CD8-positive, alpha-beta memory T cell (primary cell): ENCODE data around the gene PDZRN4. TPM values are rescaled to one million over a fixed set of nuclear protein-coding genes. Genes with fewer than 3 reads are reported as not detected.

Experiments used
- CTCF ChIA-PET: fragments of 350-600 bp; sonication (Branson Sonifier 250); formaldehyde crosslinking; loops from one replicate; lab custom pipeline; 2021; ENCODE audit warnings: antibody characterized with exemption; lab: Charles Lee
- POLR2A ChIA-PET: fragments of 350-600 bp; sonication (Branson Sonifier 250); formaldehyde crosslinking; loops from one replicate; lab custom pipeline; 2021; ENCODE audit warnings: antibody characterized with exemption; lab: Charles Lee
- DNase-seq, 5 donors: peaks; one replicate each; pipeline versions ENCODE4 v3.0.0 to v3.0.0-alpha.2; 2020 to 2022; ENCODE audit warnings: mixed read lengths in 1 of 5
- H3K27ac ChIP-seq: one replicate; pipeline ENCODE4 v1.7.0; 2013; ENCODE audit warnings: low read depth, mild to moderate bottlenecking, low read length, moderate library complexity
- H3K27me3 ChIP-seq: 2 replicates; pipeline ENCODE4 v1.7.0; 2013; ENCODE audit warnings: low read length, mild to moderate bottlenecking; ENCODE audit not compliant: insufficient read depth, poor library complexity, severe bottlenecking
- H3K36me3 ChIP-seq: 2 replicates; pipeline ENCODE4 v1.7.0; 2013; ENCODE audit warnings: mild to moderate bottlenecking, low read length, moderate library complexity; ENCODE audit not compliant: insufficient read depth
- H3K4me1 ChIP-seq: 2 replicates; pipeline ENCODE4 v1.7.0; 2013; ENCODE audit warnings: mild to moderate bottlenecking, low read length, moderate library complexity; ENCODE audit not compliant: insufficient read depth
- H3K4me3 ChIP-seq: 2 replicates; pipeline ENCODE4 v1.7.0; 2013; ENCODE audit warnings: mild to moderate bottlenecking, low read length
- H3K9me3 ChIP-seq: 2 replicates; pipeline ENCODE4 v1.7.0; 2013; ENCODE audit warnings: mild to moderate bottlenecking, low read length
- H3K27ac Mint-ChIP-seq, 8 donors: one replicate each; pipeline ENCODE4 v1.8.0; 2020 to 2021; ENCODE audit warnings: mixed read lengths in 8 of 8, mild to moderate bottlenecking in 6 of 8, inconsistent platforms in 3 of 8, moderate library complexity in 3 of 8
- H3K27me3 Mint-ChIP-seq, 2 donors: one replicate each; pipeline ENCODE4 v1.8.0; 2020 to 2021; ENCODE audit warnings: mixed read lengths in 2 of 2, mild to moderate bottlenecking in 1 of 2, moderate library complexity in 1 of 2
- H3K36me3 Mint-ChIP-seq, 3 donors: one replicate each; pipeline ENCODE4 v1.8.0; 2020 to 2021; ENCODE audit warnings: mixed read lengths in 3 of 3, inconsistent platforms in 1 of 3, mild to moderate bottlenecking in 1 of 3
- H3K4me1 Mint-ChIP-seq, 3 donors: one replicate each; pipeline ENCODE4 v1.8.0; 2020 to 2021; ENCODE audit warnings: mixed read lengths in 3 of 3, inconsistent platforms in 1 of 3, mild to moderate bottlenecking in 1 of 3
- H3K4me3 Mint-ChIP-seq, 7 donors: one replicate each; pipeline ENCODE4 v1.8.0; 2020 to 2021; ENCODE audit warnings: mixed read lengths in 7 of 7, mild to moderate bottlenecking in 6 of 7, moderate library complexity in 4 of 7, inconsistent platforms in 2 of 7
- H3K9me3 Mint-ChIP-seq, 5 donors: one replicate each; pipeline ENCODE4 v1.8.0; 2020 to 2022; ENCODE audit warnings: mixed read lengths in 5 of 5, mild to moderate bottlenecking in 3 of 5, moderate library complexity in 2 of 5, inconsistent platforms in 1 of 5
- polyA plus RNA-seq: library from polyadenylated mRNA; unstranded; fragments of 300-500 nt; fragmentation: Illumina TruSeq; gene quantifications from one replicate; pipeline ENCODE4 v1.2.3, GENCODE V29; 2021
- total RNA-seq, 2 experiments: library from RNA; stranded (reverse); gene quantifications; one replicate each; pipeline ENCODE4 v1.2.3, GENCODE V29; 2021

Gene PDZRN4
- total and polyA plus RNA-seq, 3 experiments from 2014 or later, result not detected

GRCh38 chr12:41486718-41487117, 298.6 kb downstream of the PDZRN4 start:
- H3K27me3 Mint-ChIP-seq, result peaks cover 3 to 5% of the 10 kb centered on the region in 2 donors
- H3K36me3 Mint-ChIP-seq, result no peaks in the 10 kb centered on the region
- no peak overlapping the region for H3K4me3 Mint-ChIP-seq
- Histone ChIP-seq H3K9me3 (no peaks in the 10 kb centered on the region), H3K36me3 (no peaks in the 10 kb centered on the region), H3K4me1 (no peaks in the 10 kb centered on the region), H3K27me3 (no peaks in the 10 kb centered on the region), H3K4me3 (no peak overlapping the region), H3K27ac (no peak overlapping the region)
- ChIA-PET POLR2A (no interaction called here), CTCF (no interaction called here)
- H3K4me1 Mint-ChIP-seq, result no peaks in the 10 kb centered on the region
- DNase-seq, result no peak
- H3K27ac Mint-ChIP-seq, result no peak overlapping the region
- H3K9me3 Mint-ChIP-seq, result no peaks in the 10 kb centered on the region

DNA sequence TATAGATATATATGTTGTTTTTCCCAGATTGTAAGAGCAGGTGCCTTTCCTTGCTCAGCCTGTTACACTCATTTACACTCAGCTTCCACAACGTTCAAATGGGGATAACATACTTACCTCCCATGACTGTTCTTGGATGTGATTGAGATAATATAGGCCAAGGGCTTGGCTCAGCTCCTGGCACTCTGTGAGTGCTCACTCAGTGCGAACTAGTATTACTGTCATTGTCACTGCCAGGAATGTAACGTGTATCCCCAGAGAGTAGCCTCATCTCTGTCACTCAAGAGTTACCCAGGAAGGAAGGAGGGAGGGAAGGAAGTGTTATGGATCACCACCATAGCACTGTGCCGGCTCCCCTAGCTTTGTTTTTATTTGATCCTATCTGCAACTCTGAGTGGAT, 307.9 kb downstream of the PDZRN4 start:
- no peak for DNase-seq
- no peak overlapping the region for H3K4me3 Mint-ChIP-seq
- H3K9me3 ChIP-seq, result no peaks in the 10 kb centered on the region
- no peaks in the 10 kb centered on the region for H3K36me3 Mint-ChIP-seq
- H3K4me1 ChIP-seq, result no peaks in the 10 kb centered on the region
- ChIA-PET CTCF (no interaction called here), POLR2A (no interaction called here)
- no peak overlapping the region for H3K27ac Mint-ChIP-seq
- no peaks in the 10 kb centered on the region for H3K36me3 ChIP-seq
- H3K4me1 Mint-ChIP-seq, result no peaks in the 10 kb centered on the region
- H3K27me3 Mint-ChIP-seq, result peaks cover 2 to 3% of the 10 kb centered on the region in 2 donors
- H3K4me3 ChIP-seq, result no peak overlapping the region
- H3K9me3 Mint-ChIP-seq, result no peaks in the 10 kb centered on the region
- no peak overlapping the region for H3K27ac ChIP-seq
- H3K27me3 ChIP-seq, result no peaks in the 10 kb centered on the region

GRCh38 chr12:41497409-41497808, 309.3 kb downstream of the PDZRN4 start:
- Mint-ChIP-seq H3K4me3 (no peak overlapping the region), H3K4me1 (no peaks in the 10 kb centered on the region), H3K27me3 (peaks cover 2 to 3% of the 10 kb centered on the region in 2 donors), H3K9me3 (no peaks in the 10 kb centered on the region), H3K36me3 (no peaks in the 10 kb centered on the region), H3K27ac (no peak overlapping the region)
- Histone ChIP-seq H3K36me3 (no peaks in the 10 kb centered on the region), H3K9me3 (no peaks in the 10 kb centered on the region), H3K27ac (no peak overlapping the region), H3K4me1 (no peaks in the 10 kb centered on the region), H3K27me3 (no peaks in the 10 kb centered on the region), H3K4me3 (no peak overlapping the region)
- no peak for DNase-seq
- CTCF ChIA-PET, result no interaction called here
- POLR2A ChIA-PET, result no interaction called here

DNA sequence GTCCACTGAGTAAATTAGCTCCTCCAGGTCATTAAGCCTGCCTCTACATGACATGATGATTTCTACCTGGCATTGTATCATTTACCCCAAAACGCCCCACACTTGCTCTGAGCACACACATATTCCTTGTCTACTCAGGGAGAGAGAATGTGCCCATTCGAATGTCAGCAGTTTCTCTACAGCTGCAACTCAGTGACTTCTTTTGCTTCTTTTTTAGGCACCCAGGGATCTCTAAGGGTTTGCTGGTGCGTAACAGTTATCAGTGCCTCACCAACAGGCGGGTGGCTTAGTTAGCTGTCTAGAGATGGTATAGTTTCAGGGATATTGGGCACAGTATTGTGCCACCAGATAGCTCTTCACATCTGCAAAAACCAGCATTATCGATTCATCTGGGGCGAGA, 316.9 kb downstream of the PDZRN4 start:
- DNase-seq, result no peak
- Mint-ChIP-seq H3K4me1 (no peaks in the 10 kb centered on the region), H3K27ac (no peak overlapping the region), H3K4me3 (no peak overlapping the region), H3K36me3 (no peaks in the 10 kb centered on the region), H3K27me3 (peaks cover 0 to 10% of the 10 kb centered on the region in 2 donors), H3K9me3 (no peaks in the 10 kb centered on the region)
- Histone ChIP-seq H3K4me1 (no peaks in the 10 kb centered on the region), H3K36me3 (no peaks in the 10 kb centered on the region), H3K27ac (no peak overlapping the region), H3K9me3 (no peaks in the 10 kb centered on the region), H3K27me3 (no peaks in the 10 kb centered on the region), H3K4me3 (no peak overlapping the region)
- POLR2A ChIA-PET, result no interaction called here
- CTCF ChIA-PET, result interaction anchor here (1.1 kb wide), 1 partner anchor 12 kb away, joined by 3 read pairs; no protein-coding TSS in a partner anchor

DNA sequence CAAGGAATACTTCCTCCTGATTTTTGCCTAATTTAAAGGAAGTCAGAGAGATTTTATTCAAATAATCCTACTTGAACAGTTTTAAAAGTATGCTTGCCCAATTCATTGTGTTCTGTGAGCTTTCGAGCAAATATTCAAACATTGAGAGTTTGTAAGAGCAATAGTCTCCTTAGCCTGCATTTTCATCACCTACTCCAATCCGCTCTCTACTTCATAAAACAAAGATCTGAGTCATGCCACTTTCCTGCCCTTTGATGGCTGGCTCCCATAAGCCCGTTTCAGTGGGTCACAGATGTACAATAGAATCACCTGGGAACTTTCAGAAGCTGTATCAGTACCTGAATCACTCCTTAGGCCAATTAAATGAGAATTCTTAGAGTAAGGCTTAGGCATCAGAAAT, 319.2 kb downstream of the PDZRN4 start:
- H3K4me3 Mint-ChIP-seq, result no peak overlapping the region
- Histone ChIP-seq H3K27ac (no peak overlapping the region), H3K9me3 (no peaks in the 10 kb centered on the region), H3K36me3 (no peaks in the 10 kb centered on the region), H3K27me3 (no peaks in the 10 kb centered on the region), H3K4me1 (no peaks in the 10 kb centered on the region), H3K4me3 (no peak overlapping the region)
- ChIA-PET CTCF (interaction anchor here (0.8 kb wide), 1 partner anchor 19 kb away, joined by 3 read pairs; no protein-coding TSS in a partner anchor), POLR2A (no interaction called here)
- H3K9me3 Mint-ChIP-seq, result no peaks in the 10 kb centered on the region
- H3K27ac Mint-ChIP-seq, result no peak overlapping the region
- DNase-seq, result no peak
- H3K4me1 Mint-ChIP-seq, result no peaks in the 10 kb centered on the region
- peaks cover 1 to 11% of the 10 kb centered on the region in 2 donors for H3K27me3 Mint-ChIP-seq
- no peaks in the 10 kb centered on the region for H3K36me3 Mint-ChIP-seq

DNA sequence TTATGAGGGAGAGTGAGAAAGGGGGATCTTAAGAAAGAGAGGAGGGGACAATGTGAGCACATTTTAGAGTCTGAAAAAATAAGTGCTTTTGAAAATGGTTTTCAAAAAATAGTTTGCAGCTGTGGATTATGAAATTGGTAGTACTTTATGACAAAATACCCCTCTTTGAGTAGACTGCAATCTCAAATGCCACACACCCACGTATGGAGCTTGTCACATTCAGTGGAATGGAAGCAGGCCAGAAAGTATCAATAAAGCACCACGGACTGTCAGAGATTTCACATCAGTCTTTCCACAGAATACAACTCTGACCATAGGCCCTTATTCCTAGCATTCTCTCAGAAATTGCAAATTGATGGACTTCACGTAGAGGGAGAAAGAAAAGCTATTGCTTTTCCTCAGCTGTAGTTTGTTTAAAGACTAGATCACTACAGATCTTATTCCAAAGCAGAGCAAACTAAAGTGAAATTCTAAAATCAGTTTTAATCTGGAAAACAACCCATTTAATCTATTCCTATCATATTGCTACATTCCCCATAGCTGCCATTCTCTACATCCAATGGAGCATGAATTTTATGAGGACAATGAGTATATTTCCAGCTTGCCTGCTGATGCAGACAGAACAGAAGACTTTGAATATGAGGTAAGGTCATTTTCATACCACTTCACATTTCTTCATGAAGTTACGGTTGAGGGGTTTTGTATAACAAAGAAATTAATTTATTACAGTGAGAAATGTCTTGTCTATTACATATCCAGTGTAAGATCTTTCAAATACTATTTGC, 321.3 kb downstream of the PDZRN4 start:
- Mint-ChIP-seq H3K27ac (no peak overlapping the region), H3K9me3 (no peaks in the 10 kb centered on the region), H3K4me3 (no peak overlapping the region), H3K27me3 (peaks cover 3 to 13% of the 10 kb centered on the region in 2 donors), H3K36me3 (no peaks in the 10 kb centered on the region), H3K4me1 (no peaks in the 10 kb centered on the region)
- ChIA-PET POLR2A (no interaction called here), CTCF (no interaction called here)
- no peak for DNase-seq
- Histone ChIP-seq H3K4me1 (no peaks in the 10 kb centered on the region), H3K9me3 (no peaks in the 10 kb centered on the region), H3K36me3 (no peaks in the 10 kb centered on the region), H3K27ac (no peak overlapping the region), H3K27me3 (no peaks in the 10 kb centered on the region), H3K4me3 (no peak overlapping the region)

- CTCF ChIA-PET, result no interaction called here
- Histone ChIP-seq H3K9me3 (no peaks in the 10 kb centered on the region), H3K4me1 (no peaks in the 10 kb centered on the region), H3K27ac (no peak overlapping the region), H3K27me3 (no peaks in the 10 kb centered on the region), H3K36me3 (no peaks in the 10 kb centered on the region), H3K4me3 (no peak overlapping the region)
- Mint-ChIP-seq H3K4me3 (no peak overlapping the region), H3K36me3 (no peaks in the 10 kb centered on the region), H3K9me3 (no peaks in the 10 kb centered on the region), H3K27me3 (peaks cover 3 to 13% of the 10 kb centered on the region in 2 donors), H3K4me1 (no peaks in the 10 kb centered on the region), H3K27ac (no peak overlapping the region)
- no peak for DNase-seq
- POLR2A ChIA-PET, result no interaction called here
These were observed 322.4 kb downstream of the PDZRN4 start for GRCh38 chr12:41510470-41510869.

DNA sequence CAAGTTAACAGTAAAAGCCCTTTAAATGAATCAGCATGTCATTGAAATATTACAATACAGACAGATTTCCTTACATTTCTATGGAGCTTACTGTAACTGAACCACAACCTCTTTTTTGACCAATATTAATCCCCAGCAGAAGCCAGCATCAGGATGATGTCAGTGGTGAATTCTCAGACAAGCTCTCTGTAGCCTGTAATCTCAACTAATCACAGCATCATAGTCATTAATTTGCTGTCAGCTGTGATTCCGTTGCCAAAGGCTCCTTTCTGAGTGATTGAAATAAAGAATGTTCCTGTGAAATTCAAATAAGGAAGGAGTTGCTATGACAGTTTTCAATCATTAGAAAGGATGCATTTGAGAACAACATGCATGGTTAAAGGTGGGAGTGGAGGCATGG, 323.1 kb downstream of the PDZRN4 start:
- CTCF ChIA-PET, result no interaction called here
- no peaks in the 10 kb centered on the region for H3K36me3 ChIP-seq
- POLR2A ChIA-PET, result no interaction called here
- peaks cover 3 to 13% of the 10 kb centered on the region in 2 donors for H3K27me3 Mint-ChIP-seq
- no peaks in the 10 kb centered on the region for H3K9me3 ChIP-seq
- no peak overlapping the region for H3K27ac Mint-ChIP-seq
- no peak overlapping the region for H3K4me3 ChIP-seq
- H3K4me3 Mint-ChIP-seq, result no peak overlapping the region
- H3K4me1 Mint-ChIP-seq, result no peaks in the 10 kb centered on the region
- no peaks in the 10 kb centered on the region for H3K27me3 ChIP-seq
- no peaks in the 10 kb centered on the region for H3K36me3 Mint-ChIP-seq
- no peaks in the 10 kb centered on the region for H3K9me3 Mint-ChIP-seq
- DNase-seq, result no peak
- no peaks in the 10 kb centered on the region for H3K4me1 ChIP-seq
- no peak overlapping the region for H3K27ac ChIP-seq
